CD8-positive, alpha-beta memory T cell (primary cell): ENCODE data around the gene PICK1. TPM values are rescaled to one million over a fixed set of nuclear protein-coding genes. Genes with fewer than 3 reads are reported as not detected.
"Not testable (repeated sequence)": the region's sequence is repeated elsewhere in the genome, so short reads cannot be mapped to it uniquely, and the experiment has no call there.

Source experiments
- CTCF ChIA-PET: fragments of 350-600 bp; sonication (Branson Sonifier 250); formaldehyde crosslinking; loops from one replicate; lab custom pipeline; 2021; ENCODE audit warnings: antibody characterized with exemption; lab: Charles Lee
- POLR2A ChIA-PET: fragments of 350-600 bp; sonication (Branson Sonifier 250); formaldehyde crosslinking; loops from one replicate; lab custom pipeline; 2021; ENCODE audit warnings: antibody characterized with exemption; lab: Charles Lee
- DNase-seq, 5 donors: peaks; one replicate each; pipeline versions ENCODE4 v3.0.0 to v3.0.0-alpha.2; 2020 to 2022; ENCODE audit warnings: mixed read lengths in 1 of 5
- H3K27ac ChIP-seq: one replicate; pipeline ENCODE4 v1.7.0; 2013; ENCODE audit warnings: low read depth, mild to moderate bottlenecking, low read length, moderate library complexity
- H3K27me3 ChIP-seq: 2 replicates; pipeline ENCODE4 v1.7.0; 2013; ENCODE audit warnings: low read length, mild to moderate bottlenecking; ENCODE audit not compliant: insufficient read depth, poor library complexity, severe bottlenecking
- H3K36me3 ChIP-seq: 2 replicates; pipeline ENCODE4 v1.7.0; 2013; ENCODE audit warnings: mild to moderate bottlenecking, low read length, moderate library complexity; ENCODE audit not compliant: insufficient read depth
- H3K4me1 ChIP-seq: 2 replicates; pipeline ENCODE4 v1.7.0; 2013; ENCODE audit warnings: mild to moderate bottlenecking, low read length, moderate library complexity; ENCODE audit not compliant: insufficient read depth
- H3K4me3 ChIP-seq: 2 replicates; pipeline ENCODE4 v1.7.0; 2013; ENCODE audit warnings: mild to moderate bottlenecking, low read length
- H3K9me3 ChIP-seq: 2 replicates; pipeline ENCODE4 v1.7.0; 2013; ENCODE audit warnings: mild to moderate bottlenecking, low read length
- H3K27ac Mint-ChIP-seq, 8 donors: one replicate each; pipeline ENCODE4 v1.8.0; 2020 to 2021; ENCODE audit warnings: mixed read lengths in 8 of 8, mild to moderate bottlenecking in 6 of 8, inconsistent platforms in 3 of 8, moderate library complexity in 3 of 8
- H3K27me3 Mint-ChIP-seq, 2 donors: one replicate each; pipeline ENCODE4 v1.8.0; 2020 to 2021; ENCODE audit warnings: mixed read lengths in 2 of 2, mild to moderate bottlenecking in 1 of 2, moderate library complexity in 1 of 2
- H3K36me3 Mint-ChIP-seq, 3 donors: one replicate each; pipeline ENCODE4 v1.8.0; 2020 to 2021; ENCODE audit warnings: mixed read lengths in 3 of 3, inconsistent platforms in 1 of 3, mild to moderate bottlenecking in 1 of 3
- H3K4me1 Mint-ChIP-seq, 3 donors: one replicate each; pipeline ENCODE4 v1.8.0; 2020 to 2021; ENCODE audit warnings: mixed read lengths in 3 of 3, inconsistent platforms in 1 of 3, mild to moderate bottlenecking in 1 of 3
- H3K4me3 Mint-ChIP-seq, 7 donors: one replicate each; pipeline ENCODE4 v1.8.0; 2020 to 2021; ENCODE audit warnings: mixed read lengths in 7 of 7, mild to moderate bottlenecking in 6 of 7, moderate library complexity in 4 of 7, inconsistent platforms in 2 of 7
- H3K9me3 Mint-ChIP-seq, 5 donors: one replicate each; pipeline ENCODE4 v1.8.0; 2020 to 2022; ENCODE audit warnings: mixed read lengths in 5 of 5, mild to moderate bottlenecking in 3 of 5, moderate library complexity in 2 of 5, inconsistent platforms in 1 of 5
- polyA plus RNA-seq: library from polyadenylated mRNA; unstranded; fragments of 300-500 nt; fragmentation: Illumina TruSeq; gene quantifications from one replicate; pipeline ENCODE4 v1.2.3, GENCODE V29; 2021
- total RNA-seq, 2 experiments: library from RNA; stranded (reverse); gene quantifications; one replicate each; pipeline ENCODE4 v1.2.3, GENCODE V29; 2021

Gene PICK1
- total and polyA plus RNA-seq, 3 experiments from 2014 or later, result 9.4 to 22.5 (median 21.0) TPM

GRCh38 chr22:38112381-38112780 lies 55.2 kb downstream of the PICK1 start:
- H3K36me3 Mint-ChIP-seq, result peaks cover 3 to 23% (median 4%) of the 10 kb centered on the region in 3 donors
- ChIA-PET POLR2A (no interaction called here), CTCF (interaction anchor here (1.1 to 1.2 kb wide), 2 partner anchors 10 to 60 kb away, joined by 3 to 4 read pairs; no protein-coding TSS in a partner anchor)
- no peak overlapping the region for H3K27ac Mint-ChIP-seq
- no peak overlapping the region for H3K4me3 Mint-ChIP-seq
- Histone ChIP-seq H3K36me3 (no peaks in the 10 kb centered on the region), H3K4me1 (no peaks in the 10 kb centered on the region), H3K4me3 (no peak overlapping the region), H3K27me3 (no peaks in the 10 kb centered on the region), H3K27ac (no peak overlapping the region), H3K9me3 (no peaks in the 10 kb centered on the region)
- peaks cover 0 to 2% (median 0%) of the 10 kb centered on the region in 5 donors for H3K9me3 Mint-ChIP-seq
- DNase-seq, result no peak
- peaks cover 4 to 6% (median 4%) of the 10 kb centered on the region in 3 donors for H3K4me1 Mint-ChIP-seq
- H3K27me3 Mint-ChIP-seq, result no peaks in the 10 kb centered on the region

GRCh38 chr22:38114484-38115398 lies 57.5 kb downstream of the PICK1 start:
- Mint-ChIP-seq H3K27ac (peak overlapping the region in 4 of 8 donors; percentile 29 to 97 (median 76)), H3K4me1 (peaks cover 4% of the 10 kb centered on the region in 3 donors)

DNA sequence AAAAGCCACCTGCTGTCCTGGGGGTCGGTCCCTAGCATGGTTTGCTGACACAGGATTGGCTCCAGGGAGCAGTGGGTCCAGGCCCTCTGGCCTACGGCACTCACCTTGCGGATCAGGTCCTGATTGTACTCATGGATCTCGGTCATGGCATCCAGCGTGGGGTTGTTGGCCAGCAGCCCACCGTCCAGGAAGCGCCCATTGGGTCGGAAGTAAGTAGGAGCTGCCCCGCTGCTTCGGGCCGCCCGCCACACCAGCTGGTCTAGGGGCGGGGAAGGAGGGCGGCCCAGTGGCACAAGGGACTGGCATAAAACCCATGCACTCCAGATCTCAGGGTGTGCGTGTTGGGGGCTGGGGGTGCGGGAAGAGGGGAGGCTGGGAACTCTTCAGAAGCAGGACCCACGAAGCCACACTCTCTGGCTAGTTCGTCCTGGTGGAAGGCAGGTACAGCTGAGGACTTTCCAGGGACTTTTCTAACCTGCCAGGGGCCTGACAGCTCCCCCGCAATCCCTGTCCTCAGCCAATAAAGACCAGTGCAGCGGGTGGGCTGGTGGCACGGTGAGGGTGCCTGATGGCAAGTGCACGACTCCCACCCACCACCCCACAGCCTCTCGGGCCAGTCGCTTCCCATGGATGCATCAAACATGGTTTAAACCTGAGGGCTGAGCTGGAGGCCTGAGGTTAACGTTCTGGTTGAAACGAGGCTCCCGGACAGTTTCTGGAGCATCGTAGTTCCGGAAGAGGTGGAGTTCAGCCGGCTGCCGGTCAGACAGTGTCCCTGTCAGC lies 58.4 kb downstream of the PICK1 start:
- Mint-ChIP-seq H3K36me3 (peaks cover 3 to 31% (median 7%) of the 10 kb centered on the region in 3 donors), H3K4me1 (peaks cover 4% of the 10 kb centered on the region in 3 donors), H3K27ac (no peak overlapping the region), H3K4me3 (no peak overlapping the region), H3K9me3 (no peaks in the 10 kb centered on the region), H3K27me3 (no peaks in the 10 kb centered on the region)
- no peak for DNase-seq
- no peaks in the 10 kb centered on the region for H3K9me3 ChIP-seq
- ChIA-PET POLR2A (interaction anchor here (0.6 kb wide), 1 partner anchor 124 kb away, joined by 3 read pairs; no protein-coding TSS in a partner anchor), CTCF (interaction anchor here (1.4 to 2.6 kb wide), 5 partner anchors 8 to 152 kb away, joined by 3 to 12 read pairs (median 12); no protein-coding TSS in a partner anchor)
- H3K27me3 ChIP-seq, result no peaks in the 10 kb centered on the region
- H3K4me1 ChIP-seq, result no peaks in the 10 kb centered on the region
- H3K27ac ChIP-seq, result no peak overlapping the region
- H3K4me3 ChIP-seq, result no peak overlapping the region
- no peaks in the 10 kb centered on the region for H3K36me3 ChIP-seq

More at GRCh38 chr22:38114484-38115398, 57.5 kb downstream of the PICK1 start:
- Histone ChIP-seq H3K27me3 (no peaks in the 10 kb centered on the region), H3K4me1 (no peaks in the 10 kb centered on the region), H3K4me3 (no peak overlapping the region), H3K9me3 (no peaks in the 10 kb centered on the region), H3K36me3 (no peaks in the 10 kb centered on the region), H3K27ac (no peak overlapping the region)
- H3K27me3 Mint-ChIP-seq, result no peaks in the 10 kb centered on the region
- H3K36me3 Mint-ChIP-seq, result peaks cover 3 to 30% (median 7%) of the 10 kb centered on the region in 3 donors
- peak overlapping the region in 1 of 7 donors; percentile 78 for H3K4me3 Mint-ChIP-seq
- ChIA-PET CTCF (interaction anchor here (0.6 to 2.6 kb wide), 14 partner anchors 9 to 649 kb away, joined by 3 to 12 read pairs (median 4); no protein-coding TSS in a partner anchor), POLR2A (interaction anchor here (0.6 kb wide), 1 partner anchor 125 kb away, joined by 3 read pairs; no protein-coding TSS in a partner anchor)
- peak; percentile 55 to 76 (median 62) for DNase-seq
- peaks cover 0 to 2% (median 0%) of the 10 kb centered on the region in 5 donors for H3K9me3 Mint-ChIP-seq

- H3K4me1 Mint-ChIP-seq, result not testable (repeated sequence)
These were observed 60.4 kb downstream of the PICK1 start for GRCh38 chr22:38117556-38117955.

DNA sequence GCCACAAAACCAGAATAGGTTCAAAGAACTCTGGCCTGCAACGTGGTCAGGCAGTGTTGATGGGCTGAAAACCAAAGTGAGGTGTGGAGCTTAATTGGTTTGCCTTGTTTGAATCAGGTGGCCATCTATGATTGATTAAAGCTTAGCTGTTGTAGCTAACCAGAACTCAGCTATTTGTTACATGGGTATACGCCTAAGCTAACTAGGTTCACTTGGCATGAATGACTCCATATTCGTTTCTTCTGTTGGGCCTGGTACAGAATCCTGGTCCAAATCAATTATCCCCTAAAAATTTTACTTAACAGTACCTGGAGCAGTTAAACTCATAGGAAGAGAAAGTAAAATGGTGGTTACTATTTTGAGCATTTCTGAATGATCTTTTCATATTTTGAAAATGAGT lies 61.0 kb downstream of the PICK1 start:
- Histone ChIP-seq H3K36me3 (no peaks in the 10 kb centered on the region), H3K9me3 (no peaks in the 10 kb centered on the region), H3K27ac (no peak overlapping the region), H3K4me1 (no peaks in the 10 kb centered on the region), H3K27me3 (no peaks in the 10 kb centered on the region), H3K4me3 (no peak overlapping the region)
- Mint-ChIP-seq H3K27ac (peak overlapping the region in 2 of 8 donors; percentile 43 to 85), H3K9me3 (no peaks in the 10 kb centered on the region), H3K36me3 (peaks cover 3 to 27% (median 5%) of the 10 kb centered on the region in 3 donors), H3K4me1 (peaks cover 4% of the 10 kb centered on the region in 3 donors), H3K4me3 (no peak overlapping the region), H3K27me3 (no peaks in the 10 kb centered on the region)
- no peak for DNase-seq
- POLR2A ChIA-PET, result no interaction called here
- CTCF ChIA-PET, result interaction anchor here (1.3 kb wide), 1 partner anchor 16 kb away, joined by 3 read pairs; no protein-coding TSS in a partner anchor

More at GRCh38 chr22:38117556-38117955, 60.4 kb downstream of the PICK1 start:
- CTCF ChIA-PET, result interaction anchor here (1.3 kb wide), 1 partner anchor 16 kb away, joined by 3 read pairs; no protein-coding TSS in a partner anchor
- H3K27me3 ChIP-seq, H3K4me1 ChIP-seq, H3K27me3 Mint-ChIP-seq, H3K36me3 ChIP-seq, DNase-seq, H3K9me3 Mint-ChIP-seq, H3K27ac ChIP-seq, H3K9me3 ChIP-seq, H3K4me3 ChIP-seq, H3K4me3 Mint-ChIP-seq, POLR2A ChIA-PET: not testable (repeated sequence)
- peaks cover 3 to 31% (median 7%) of the 10 kb centered on the region in 3 donors for H3K36me3 Mint-ChIP-seq
- peak overlapping the region in 2 of 8 donors; percentile 43 to 85 for H3K27ac Mint-ChIP-seq

- peaks cover 3 to 27% (median 5%) of the 10 kb centered on the region in 3 donors for H3K36me3 Mint-ChIP-seq
- not testable (repeated sequence) for H3K4me1 Mint-ChIP-seq
These were observed 61.5 kb downstream of the PICK1 start for GRCh38 chr22:38118747-38119146.

GRCh38 chr22:38120359-38121110 lies 63.3 kb downstream of the PICK1 start:
- H3K9me3 ChIP-seq, result no peaks in the 10 kb centered on the region
- Mint-ChIP-seq H3K27ac (no peak overlapping the region), H3K36me3 (peaks cover 0 to 21% (median 3%) of the 10 kb centered on the region in 3 donors), H3K4me3 (no peak overlapping the region), H3K9me3 (no peaks in the 10 kb centered on the region), H3K27me3 (no peaks in the 10 kb centered on the region), H3K4me1 (no peaks in the 10 kb centered on the region)
- no peak overlapping the region for H3K4me3 ChIP-seq
- no peak for DNase-seq
- H3K36me3 ChIP-seq, result no peaks in the 10 kb centered on the region
- ChIA-PET CTCF (no interaction called here), POLR2A (no interaction called here)
- no peak overlapping the region for H3K27ac ChIP-seq
- no peaks in the 10 kb centered on the region for H3K27me3 ChIP-seq
- no peaks in the 10 kb centered on the region for H3K4me1 ChIP-seq

More at GRCh38 chr22:38118747-38119146, 61.5 kb downstream of the PICK1 start:
- H3K27me3 ChIP-seq, DNase-seq, H3K9me3 Mint-ChIP-seq, H3K4me1 ChIP-seq, H3K27me3 Mint-ChIP-seq, H3K36me3 ChIP-seq, H3K9me3 ChIP-seq, H3K4me3 Mint-ChIP-seq, H3K4me3 ChIP-seq, H3K27ac ChIP-seq, POLR2A ChIA-PET: not testable (repeated sequence)
- CTCF ChIA-PET, result interaction anchor here (1.3 kb wide), 1 partner anchor 15 kb away, joined by 3 read pairs; no protein-coding TSS in a partner anchor
- peak overlapping the region in 1 of 8 donors; percentile 12 for H3K27ac Mint-ChIP-seq
